HCT116 (cell line): ENCODE results near the gene BCAR1. TPM values are rescaled to one million over a fixed set of nuclear protein-coding genes. Genes with fewer than 3 reads are reported as not detected.
A peak's percentile ranks its signal among the peaks of the same experiment; 100 is the strongest.

Source experiments
- ATAC-seq: fragments of 200-7000 bp; cut with Tn5 transposase; 2 replicates; pipeline ENCODE4 v1.9.1; 2020; ENCODE audit warnings: mild to moderate bottlenecking, moderate library complexity
- BruUV-seq: library from RNA; stranded (reverse); fragments of 400-500 nt; replicated peaks from 2 replicates; lab custom pipeline; 2021; lab: Mats Ljungman, UMichigan
- CTCF ChIA-PET: fragments of 300-600 bp; sonication (Branson Sonifier 250); formaldehyde crosslinking; loops from one replicate; lab custom pipeline; 2021; ENCODE audit warnings: antibody characterized with exemption; lab: Charles Lee
- POLR2A ChIA-PET: fragments of 300-600, 350-600 bp; sonication (Branson Sonifier 250); formaldehyde crosslinking; loops from one replicate; lab custom pipeline; 2021; ENCODE audit warnings: antibody characterized with exemption; lab: Charles Lee
- RAD21 ChIA-PET, 2 experiments: fragments of 300-600 bp; sonication (Branson Sonifier 250); formaldehyde crosslinking; loops; one replicate each; lab custom pipeline; 2023; ENCODE audit warnings: low total read pairs in 2 of 2; ENCODE audit not compliant: uncharacterized antibody in 2 of 2, unreplicated experiment in 2 of 2, low non-redundant PET in 1 of 2; lab: Charles Lee
- DNase-seq: peaks from one replicate; pipeline ENCODE4 v3.0.0-alpha.2; 2010; ENCODE audit warnings: low read depth, low spot score
- H2AFZ ChIP-seq: fragments of 200-600 bp; shearing (Covaris generic), sonication (generic); 2 replicates; pipeline ENCODE4 v1.6.1; 2017; ENCODE audit warnings: low read depth, mixed run types, mixed read lengths, antibody characterized with exemption, low read length; ENCODE audit not compliant: poor library complexity, severe bottlenecking
- H3K27ac ChIP-seq: 2 replicates; pipeline ENCODE4 v1.5.1; 2012; ENCODE audit warnings: low read depth, low read length
- H3K27me3 ChIP-seq: fragments of 200-600 bp; sonication (generic); 2 replicates; pipeline ENCODE4 v1.6.1; 2016; ENCODE audit warnings: mixed run types, low read length, mixed read lengths; ENCODE audit not compliant: insufficient read depth
- H3K36me3 ChIP-seq, 2 experiments: fragments of 200-500 bp in 1 of 2; fragments of 200-600 bp in 1 of 2; sonication (Bioruptor generic) in 1 of 2; sonication (generic) in 1 of 2; 2 replicates each; pipeline versions ENCODE4 v1.5.1 to v1.6.1; 2014 to 2016; ENCODE audit warnings: low read length in 2 of 2, inconsistent platforms in 1 of 2, mixed read lengths in 1 of 2, mixed run types in 1 of 2; ENCODE audit not compliant: insufficient read depth in 2 of 2, control insufficient read depth in 1 of 2
- H3K4me1 ChIP-seq, 2 experiments: fragments of 200-600 bp in 1 of 2; sonication (generic) in 1 of 2; 2 replicates each; pipeline versions ENCODE4 v1.5.1 to v1.6.1; 2012 to 2017; ENCODE audit warnings: low read length in 2 of 2, inconsistent platforms in 1 of 2, mild to moderate bottlenecking in 1 of 2, mixed read lengths in 1 of 2, mixed run types in 1 of 2, moderate library complexity in 1 of 2; ENCODE audit not compliant: insufficient read depth in 2 of 2, control insufficient read depth in 1 of 2
- H3K4me2 ChIP-seq: fragments of 200-600 bp; sonication (generic); 2 replicates; pipeline ENCODE4 v1.6.1; 2017; ENCODE audit warnings: mixed run types, low read length, mixed read lengths
- H3K4me3 ChIP-seq, 2 experiments: fragments of 200-600 bp in 1 of 2; sonication (generic) in 1 of 2; replicated peaks in 1 of 2; 2 replicates each; pipeline ENCODE4 v1.5.1; 2011 to 2016; ENCODE audit warnings: low read length in 2 of 2, control low read depth in 1 of 2, low read depth in 1 of 2, mild to moderate bottlenecking in 1 of 2, mixed read lengths in 1 of 2, mixed run types in 1 of 2
- H3K79me2 ChIP-seq: fragments of 200-600 bp; sonication (generic); 2 replicates; pipeline ENCODE4 v1.6.1; 2017; ENCODE audit warnings: mild to moderate bottlenecking, mixed run types, low read length, moderate library complexity, mixed read lengths; ENCODE audit not compliant: insufficient read depth
- H3K9ac ChIP-seq: fragments of 200-600 bp; sonication (generic); 2 replicates; pipeline ENCODE4 v1.6.1; 2016; ENCODE audit warnings: low read length, mixed read lengths
- H3K9me2 ChIP-seq: fragments of 200-600 bp; sonication (generic), shearing (Covaris generic); 2 replicates; pipeline ENCODE4 v1.6.1; 2017; ENCODE audit warnings: mixed run types, mild to moderate bottlenecking, moderate library complexity; ENCODE audit not compliant: insufficient read depth
- H3K9me3 ChIP-seq, 2 experiments: fragments of 200-500 bp in 1 of 2; fragments of 200-600 bp in 1 of 2; sonication (Bioruptor generic) in 1 of 2; sonication (generic) in 1 of 2; 2 replicates each; pipeline ENCODE4 v1.6.1; 2014 to 2017; ENCODE audit warnings: low read length in 2 of 2, mixed read lengths in 2 of 2, inconsistent platforms in 1 of 2, low read depth in 1 of 2, mild to moderate bottlenecking in 1 of 2, mixed run types in 1 of 2, moderate library complexity in 1 of 2; ENCODE audit not compliant: control insufficient read depth in 1 of 2, insufficient read depth in 1 of 2
- H4K20me1 ChIP-seq: fragments of 200-600 bp; sonication (generic), shearing (Covaris generic); 2 replicates; pipeline ENCODE4 v1.6.1; 2017; ENCODE audit warnings: mixed run types, mild to moderate bottlenecking, moderate library complexity; ENCODE audit not compliant: insufficient read depth
- FOSL1 ChIP-seq: IDR thresholded peaks from 2 replicates; pipeline ENCODE4 v1.6.1; 2012; ENCODE audit warnings: low read depth
- SIN3A ChIP-seq: IDR thresholded peaks from 2 replicates; pipeline ENCODE4 v1.6.1; 2012; ENCODE audit warnings: low read depth
- TCF7L2 ChIP-seq: IDR thresholded peaks from 2 replicates; pipeline ENCODE4 v1.7.0; 2011; ENCODE audit warnings: borderline replicate concordance, inconsistent platforms; ENCODE audit not compliant: insufficient read depth, insufficient read length; ENCODE audit errors: extremely low read depth
- ZFX ChIP-seq: fragments of 450-650 bp; IDR thresholded peaks from 2 replicates; pipeline ENCODE4 v1.6.1; 2017
- intact Hi-C: fragments of 100-400 bp; cut with micrococcal nuclease; formaldehyde crosslinking; loops from 2 replicates; pipeline ENCODE4 v1.10.0; 2022
- total RNA-seq: library from RNA; stranded (reverse); gene quantifications from one replicate; pipeline ENCODE4 v1.2.1, GENCODE V29; 2021; ENCODE audit not compliant: unreplicated experiment
- TF ChIP-seq, protein P1 (sequence below): IDR thresholded peaks from 2 replicates; pipeline ENCODE4 v1.6.1; 2012

Gene BCAR1
- total RNA-seq, 1 experiment from 2014 or later: 49.6 TPM

DNA sequence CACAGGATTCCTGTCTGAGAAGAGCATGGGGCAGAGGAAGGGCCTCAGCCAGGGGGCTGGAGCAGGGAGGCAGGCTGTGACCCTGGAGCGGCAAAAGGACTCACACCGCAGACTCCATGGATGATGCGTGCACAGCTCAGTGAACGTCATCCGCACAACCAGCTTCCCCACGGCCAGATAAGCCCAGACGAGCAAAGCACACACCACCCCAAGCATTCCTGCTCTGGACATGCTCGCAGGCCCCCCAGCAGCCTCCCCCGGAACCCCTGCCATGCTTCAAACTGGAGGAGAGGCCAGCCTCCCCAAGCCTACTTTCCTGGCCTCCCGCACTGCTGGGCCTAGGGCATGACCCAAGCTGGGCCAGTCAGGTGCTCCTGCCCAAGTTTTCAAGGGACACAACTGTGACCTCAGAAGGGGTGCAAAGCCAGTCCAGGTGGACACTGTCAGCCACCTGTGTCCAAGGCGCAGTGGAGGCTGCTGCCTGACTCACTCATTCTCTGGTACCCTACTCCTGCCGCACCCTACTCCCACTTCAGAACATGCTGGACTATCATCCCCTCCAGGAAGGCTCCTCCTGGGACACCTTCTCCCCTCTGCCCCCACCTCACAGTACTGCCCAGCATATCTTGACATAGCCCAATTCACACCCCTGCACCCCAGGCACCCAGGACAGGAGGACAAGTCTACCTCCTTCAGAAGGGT, 4.8 kb downstream of the BCAR1 start:
- no peak for ATAC-seq
- Histone ChIP-seq H3K27me3 (no peaks in the 10 kb centered on the region), H3K4me1 (peaks cover 68 to 72% of the 10 kb centered on the region in 2 experiments), H3K4me3 (peak overlapping the region in 1 of 2 experiments; percentile 30; a peak in 1 of 4 replicates), H3K4me2 (peak overlapping the region; percentile 64), H3K9me2 (no peaks in the 10 kb centered on the region), H2AFZ (no peak overlapping the region), H3K9me3 (no peaks in the 10 kb centered on the region)
- no TSS peak for BruUV-seq
- intact Hi-C loops: no loop called here
- TF ChIP-seq SIN3A: no peak
- TF ChIP-seq FOSL1: no peak
- no peak for TF ChIP-seq ZFX
- TF ChIP-seq, protein P1, sequence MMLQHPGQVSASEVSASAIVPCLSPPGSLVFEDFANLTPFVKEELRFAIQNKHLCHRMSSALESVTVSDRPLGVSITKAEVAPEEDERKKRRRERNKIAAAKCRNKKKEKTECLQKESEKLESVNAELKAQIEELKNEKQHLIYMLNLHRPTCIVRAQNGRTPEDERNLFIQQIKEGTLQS: no peak
- no peak for TF ChIP-seq TCF7L2
- TF ChIP-seq, all 23 proteins: peak for 0
- Histone ChIP-seq H3K36me3 (peaks cover 2% of the 10 kb centered on the region in 2 experiments; a peak in 1 of 4 replicates), H3K27ac (peak overlapping the region; percentile 97), H3K79me2 (peaks cover 84% of the 10 kb centered on the region), H4K20me1 (no peaks in the 10 kb centered on the region), H3K9ac (peak overlapping the region; percentile 67)
- POLR2A ChIA-PET: interaction anchor here (1.5 to 2.0 kb wide), 2 partner anchors 21 to 59 kb away, joined by 3 to 10 read pairs; no protein-coding TSS in a partner anchor
- no peak for DNase-seq
- RAD21 ChIA-PET: interaction anchor here in 1 of 2 experiments (0.7 kb wide), 1 partner anchor 61 kb away, joined by 10 read pairs; no protein-coding TSS in a partner anchor
- CTCF ChIA-PET: interaction anchor here (1.1 to 1.9 kb wide), 4 partner anchors 13 to 218 kb away, joined by 3 to 12 read pairs (median 4); no protein-coding TSS in a partner anchor
